Measurements from ENCODE around the gene ATP11A.

- TF ChIP-seq YY1 (IDR thresholded peaks at IDR 0.05; ENCODE audit: insufficient read depth, insufficient read length) (no peak), ZNF274 (IDR thresholded peaks at IDR 0.05; ENCODE audit: low read depth, low read length) (no peak)
Measured at GRCh38 chr13:112889351-112890290, 199.8 kb downstream of the ATP11A start.

All from NT2/D1 (cell line).